OCI-LY7 (cell line): ENCODE data around the gene LRRC4. TPM values are rescaled to one million over a fixed set of nuclear protein-coding genes. Genes with fewer than 3 reads are reported as not detected.

Experiments used
- BruUV-seq: library from RNA; stranded (reverse); fragments of 400-500 nt; replicated peaks from 2 replicates; lab custom pipeline; 2021; lab: Mats Ljungman, UMichigan
- CTCF ChIA-PET: fragments of 300-600 bp; sonication (Branson Sonifier 250); formaldehyde crosslinking; loops from one replicate; lab custom pipeline; 2022; ENCODE audit warnings: antibody characterized with exemption; ENCODE audit not compliant: unreplicated experiment; lab: Charles Lee
- POLR2A ChIA-PET: fragments of 300-600 bp; sonication (Branson Sonifier 250); formaldehyde crosslinking; loops from one replicate; lab custom pipeline; 2022; ENCODE audit warnings: antibody characterized with exemption; lab: Charles Lee
- DNase-seq: peaks from one replicate; pipeline ENCODE4 v3.0.0-alpha.2; 2015; ENCODE audit warnings: low spot score
- H2AFZ ChIP-seq: fragments of 200-600 bp; sonication (generic), shearing (Covaris generic); 2 replicates; pipeline ENCODE4 v1.6.1; 2014; ENCODE audit warnings: mild to moderate bottlenecking, antibody characterized with exemption, low read length, moderate library complexity
- H3K27ac ChIP-seq: fragments of 200-600 bp; sonication (generic); 2 replicates; pipeline ENCODE4 v1.5.1; 2014; ENCODE audit warnings: mixed run types, low read depth, mild to moderate bottlenecking, moderate library complexity, low read length, inconsistent platforms; ENCODE audit not compliant: poor library complexity, severe bottlenecking
- H3K36me3 ChIP-seq: fragments of 200-600 bp; sonication (generic); 2 replicates; pipeline ENCODE4 v1.6.1; 2014; ENCODE audit warnings: mild to moderate bottlenecking, antibody characterized with exemption, low read length, moderate library complexity, mixed read lengths; ENCODE audit not compliant: insufficient read depth
- H3K4me1 ChIP-seq: fragments of 200-600 bp; sonication (generic); 2 replicates; pipeline ENCODE4 v1.5.1; 2014; ENCODE audit warnings: mild to moderate bottlenecking, low read length; ENCODE audit not compliant: insufficient read depth, poor library complexity, severe bottlenecking
- H3K4me2 ChIP-seq: fragments of 200-600 bp; sonication (generic); 2 replicates; pipeline ENCODE4 v1.6.1; 2014; ENCODE audit warnings: mild to moderate bottlenecking, low read length
- H3K4me3 ChIP-seq: fragments of 200-600 bp; sonication (generic); 2 replicates; pipeline ENCODE4 v1.5.1; 2014; ENCODE audit warnings: mild to moderate bottlenecking, low read depth, low read length; ENCODE audit not compliant: poor library complexity, severe bottlenecking
- H3K79me2 ChIP-seq: fragments of 200-600 bp; sonication (generic); 2 replicates; pipeline ENCODE4 v1.6.1; 2016; ENCODE audit warnings: low read depth, mild to moderate bottlenecking, low read length, moderate library complexity, mixed read lengths; ENCODE audit not compliant: insufficient read depth
- H3K9me2 ChIP-seq: fragments of 200-600 bp; sonication (generic); 2 replicates; pipeline ENCODE4 v1.6.1; 2016; ENCODE audit warnings: mild to moderate bottlenecking, low read length, mixed read lengths; ENCODE audit not compliant: insufficient read depth
- H3K9me3 ChIP-seq: fragments of 200-600 bp; sonication (generic); 2 replicates; pipeline ENCODE4 v1.6.1; 2014; ENCODE audit warnings: mild to moderate bottlenecking, mixed run types, low read length, mixed read lengths
- H4K20me1 ChIP-seq: fragments of 200-600 bp; sonication (generic); 2 replicates; pipeline ENCODE4 v1.6.1; 2014; ENCODE audit warnings: mild to moderate bottlenecking, antibody characterized with exemption, low read length, moderate library complexity, mixed read lengths; ENCODE audit not compliant: insufficient read depth
- EZH2phosphoT487 ChIP-seq: fragments of 200-600 bp; sonication (generic); IDR thresholded peaks from 2 replicates; pipeline ENCODE4 v1.6.1; 2018; ENCODE audit warnings: low read depth, borderline replicate concordance, mild to moderate bottlenecking, mixed run types, antibody characterized with exemption, low read length, moderate library complexity, mixed read lengths
- intact Hi-C: fragments of 100-400 bp; cut with micrococcal nuclease; formaldehyde crosslinking; loops from one replicate; pipeline ENCODE4 v1.10.0; 2022; ENCODE audit not compliant: unreplicated experiment
- total RNA-seq, 2 experiments: library from RNA; depleted of rRNA in 1 of 2; stranded (reverse); fragments of >200 nt in 1 of 2; shearing (Covaris generic) in 1 of 2; gene quantifications; 2 replicates each; pipeline ENCODE4 v1.2.3, GENCODE V29; 2014 to 2022
- TF ChIP-seq, protein P1 (sequence below): fragments of 200-600 bp; sonication (generic); conservative IDR thresholded peaks from 2 replicates; pipeline ENCODE4 v1.5.1; 2014; ENCODE audit warnings: mild to moderate bottlenecking, antibody characterized with exemption, low read length, moderate library complexity, mixed read lengths

The LRRC4 gene
- total RNA-seq, 2 experiments from 2014 or later = not detected

- BruUV-seq = no TSS peak
- no peaks in the 10 kb centered on the region for H3K9me3 ChIP-seq
- H3K27ac ChIP-seq = no peak overlapping the region
- no peak overlapping the region for H3K4me3 ChIP-seq
- H3K9me2 ChIP-seq = no peaks in the 10 kb centered on the region
- no peaks in the 10 kb centered on the region for H3K79me2 ChIP-seq
- H3K4me2 ChIP-seq = no peak overlapping the region
- POLR2A ChIA-PET = interaction anchor here (1.0 to 1.5 kb wide), 2 partner anchors 42 to 94 kb away, joined by 3 to 7 read pairs; no protein-coding TSS in a partner anchor
- no peak for DNase-seq
- no peak overlapping the region for H2AFZ ChIP-seq
- H3K36me3 ChIP-seq = no peaks in the 10 kb centered on the region; the same call in 1 of the 2 replicates
- no peak for TF ChIP-seq EZH2phosphoT487
- TF ChIP-seq, protein P1, sequence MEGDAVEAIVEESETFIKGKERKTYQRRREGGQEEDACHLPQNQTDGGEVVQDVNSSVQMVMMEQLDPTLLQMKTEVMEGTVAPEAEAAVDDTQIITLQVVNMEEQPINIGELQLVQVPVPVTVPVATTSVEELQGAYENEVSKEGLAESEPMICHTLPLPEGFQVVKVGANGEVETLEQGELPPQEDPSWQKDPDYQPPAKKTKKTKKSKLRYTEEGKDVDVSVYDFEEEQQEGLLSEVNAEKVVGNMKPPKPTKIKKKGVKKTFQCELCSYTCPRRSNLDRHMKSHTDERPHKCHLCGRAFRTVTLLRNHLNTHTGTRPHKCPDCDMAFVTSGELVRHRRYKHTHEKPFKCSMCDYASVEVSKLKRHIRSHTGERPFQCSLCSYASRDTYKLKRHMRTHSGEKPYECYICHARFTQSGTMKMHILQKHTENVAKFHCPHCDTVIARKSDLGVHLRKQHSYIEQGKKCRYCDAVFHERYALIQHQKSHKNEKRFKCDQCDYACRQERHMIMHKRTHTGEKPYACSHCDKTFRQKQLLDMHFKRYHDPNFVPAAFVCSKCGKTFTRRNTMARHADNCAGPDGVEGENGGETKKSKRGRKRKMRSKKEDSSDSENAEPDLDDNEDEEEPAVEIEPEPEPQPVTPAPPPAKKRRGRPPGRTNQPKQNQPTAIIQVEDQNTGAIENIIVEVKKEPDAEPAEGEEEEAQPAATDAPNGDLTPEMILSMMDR = no peak
- CTCF ChIA-PET = no interaction called here
- H4K20me1 ChIP-seq = peaks cover 25% of the 10 kb centered on the region; the same call in 1 of the 2 replicates
- H3K4me1 ChIP-seq = peaks cover 39% of the 10 kb centered on the region
- intact Hi-C loops = loop anchor here (10.0 kb wide), 1 partner anchor 301 kb away; no protein-coding TSS in a partner anchor
Observed at GRCh38 chr7:128005759-128006159, 25.5 kb downstream of the LRRC4 start.

- Histone ChIP-seq H3K79me2 (no peaks in the 10 kb centered on the region), H4K20me1 (peaks cover 25% of the 10 kb centered on the region; the same call in 1 of the 2 replicates), H3K4me3 (peak overlapping the region; percentile 12), H3K27ac (no peak overlapping the region), H3K4me2 (peak overlapping the region; percentile 69), H2AFZ (no peak overlapping the region), H3K9me2 (no peaks in the 10 kb centered on the region), H3K9me3 (no peaks in the 10 kb centered on the region), H3K36me3 (peaks cover under 1% of the 10 kb centered on the region; the same call in 1 of the 2 replicates), H3K4me1 (peaks cover 41% of the 10 kb centered on the region)
- TF ChIP-seq, protein P1 = no peak
- no peak for TF ChIP-seq EZH2phosphoT487
- peak; percentile 76 for DNase-seq
- intact Hi-C loops = loop anchor here (10.0 kb wide), 1 partner anchor 300 kb away; no protein-coding TSS in a partner anchor
- ChIA-PET CTCF (interaction anchor here (0.6 kb wide), 1 partner anchor 77 kb away, joined by 3 read pairs; no protein-coding TSS in a partner anchor), POLR2A (interaction anchor here (1.0 to 1.5 kb wide), 3 partner anchors 10 to 93 kb away, joined by 3 to 7 read pairs (median 3); no protein-coding TSS in a partner anchor)
- BruUV-seq = no TSS peak
Observed at GRCh38 chr7:128005117-128005516, 26.1 kb downstream of the LRRC4 start.

DNA sequence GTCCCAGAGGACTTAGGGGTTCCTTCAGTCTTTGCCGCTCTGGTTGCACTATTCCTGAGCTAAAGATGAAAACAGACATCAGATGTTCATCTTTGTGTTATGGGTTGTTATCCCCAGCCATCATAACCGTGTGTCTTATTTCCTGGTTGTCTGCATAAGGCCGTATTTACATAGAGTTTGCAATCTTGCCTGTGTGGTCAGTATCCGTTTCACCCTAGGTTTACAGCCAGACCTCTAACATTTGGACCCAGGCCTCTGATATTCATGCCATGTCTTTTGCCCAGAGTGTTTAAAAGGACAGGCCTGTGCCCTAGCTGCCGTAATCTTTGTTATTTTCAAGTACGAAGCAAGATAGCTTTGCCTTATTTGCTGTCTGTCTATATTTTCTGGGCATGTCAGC is 26.6 kb downstream of the LRRC4 start:
- no TSS peak for BruUV-seq
- ChIA-PET POLR2A (interaction anchor here (1.1 kb wide), 1 partner anchor 10 kb away, joined by 3 read pairs; no protein-coding TSS in a partner anchor), CTCF (interaction anchor here (0.6 kb wide), 1 partner anchor 76 kb away, joined by 3 read pairs; no protein-coding TSS in a partner anchor)
- TF ChIP-seq, protein P1 = no peak
- no peak for TF ChIP-seq EZH2phosphoT487
- peak overlapping the region; percentile 12 for H3K4me3 ChIP-seq
- H3K4me1 ChIP-seq = peaks cover 41% of the 10 kb centered on the region
- no peaks in the 10 kb centered on the region for H3K9me2 ChIP-seq
- DNase-seq = peak; percentile 21
- H3K36me3 ChIP-seq = peaks cover 5% of the 10 kb centered on the region; the same call in 1 of the 2 replicates
- intact Hi-C loops = loop anchor here (10.0 kb wide), 1 partner anchor 300 kb away; no protein-coding TSS in a partner anchor
- H2AFZ ChIP-seq = no peak overlapping the region
- no peaks in the 10 kb centered on the region for H3K9me3 ChIP-seq
- H4K20me1 ChIP-seq = peaks cover 25% of the 10 kb centered on the region; the same call in 1 of the 2 replicates
- no peaks in the 10 kb centered on the region for H3K79me2 ChIP-seq
- H3K4me2 ChIP-seq = peak overlapping the region; percentile 69
- no peak overlapping the region for H3K27ac ChIP-seq
